Esophagus muscularis mucosa (tissue), 4 donors: ENCODE data around the gene XPNPEP2. TPM values are rescaled to one million over a fixed set of nuclear protein-coding genes. Genes with fewer than 3 reads are reported as not detected.
A peak's percentile ranks its signal among the peaks of the same experiment; 100 is the strongest.

ENCODE experiments used
- DNase-seq: peaks from one replicate; pipeline ENCODE4 v3.0.0-alpha.2; 2017; ENCODE audit errors: extremely low spot score
- H3K27ac ChIP-seq, 4 donors: fragments of 200-600 bp; sonication (generic); replicated peaks in 1 of 4; 1 replicate in 3 of 4; 2 replicates in 1 of 4; pipeline ENCODE4 v1.5.1; 2016 to 2019; ENCODE audit warnings: mild to moderate bottlenecking in 1 of 4
- H3K27me3 ChIP-seq, 4 donors: fragments of 200-600 bp; sonication (generic); one replicate each; pipeline versions ENCODE4 v1.5.1 to v1.6.0; 2016 to 2019
- H3K36me3 ChIP-seq, 4 donors: fragments of 200-600 bp; sonication (generic); one replicate each; pipeline ENCODE4 v1.5.1; 2016 to 2019
- H3K4me1 ChIP-seq, 4 donors: fragments of 200-600 bp; sonication (generic); one replicate each; pipeline ENCODE4 v1.5.1; 2016 to 2019
- H3K4me3 ChIP-seq, 4 donors: fragments of 200-600 bp; sonication (generic); 1 replicate in 2 of 4; 2 replicates in 2 of 4; pipeline ENCODE4 v1.5.1; 2016 to 2019; ENCODE audit warnings: mild to moderate bottlenecking in 4 of 4, moderate library complexity in 1 of 4
- H3K9me3 ChIP-seq, 4 donors: fragments of 200-600 bp; sonication (generic); 1 replicate in 3 of 4; 2 replicates in 1 of 4; pipeline ENCODE4 v1.5.1; 2016 to 2019
- CTCF ChIP-seq, 3 experiments: fragments of 200-600 bp in 2 of 3; fragments of 450-650 bp in 1 of 3; sonication (generic) in 2 of 3; IDR thresholded peaks; one replicate each; pipeline ENCODE4 v1.5.1; 2017 to 2019; ENCODE audit warnings: antibody characterized with exemption in 3 of 3, mild to moderate bottlenecking in 2 of 3, moderate library complexity in 1 of 3
- EP300 ChIP-seq: sonication (generic); formaldehyde crosslinking; IDR thresholded peaks from one replicate; pipeline ENCODE4 v1.6.1; 2017; ENCODE audit warnings: antibody characterized with exemption
- POLR2A ChIP-seq: fragments of 450-650 bp; IDR thresholded peaks from one replicate; pipeline ENCODE4 v1.6.1; 2017; ENCODE audit warnings: antibody characterized with exemption, moderate library complexity, mild to moderate bottlenecking, low read depth
- POLR2AphosphoS5 ChIP-seq, 2 donors: sonication (generic); formaldehyde crosslinking; IDR thresholded peaks; one replicate each; pipeline ENCODE4 v1.6.1; 2017; ENCODE audit warnings: antibody characterized with exemption in 2 of 2
- WGBS: methylation state at CpG from one replicate; pipeline ENCODE4 v1.1.5; 2018; 5-methylcytosine and 5-hydroxymethylcytosine counted together
- intact Hi-C: fragments of 100-400 bp; cut with DNase I; formaldehyde crosslinking; loops from one replicate; pipeline ENCODE4 v1.15.1; 2023
- total RNA-seq, 4 donors: library from RNA; depleted of rRNA; stranded (reverse); fragments of >200 nt; gene quantifications; one replicate each; pipeline versions ENCODE4 v1.1.0 to v1.2.1, GENCODE V29; 2016

The XPNPEP2 gene
- total RNA-seq, 4 donors from 2014 or later = 3.3 to 14.4 (median 5.0) TPM

- intact Hi-C loops = no loop called here
- H3K36me3 ChIP-seq = no peaks in the 10 kb centered on the region
- WGBS = 78% methylated on average over 7 of the region's 7 CpGs
- no peaks in the 10 kb centered on the region for H3K9me3 ChIP-seq
- no peak for DNase-seq
- no peaks in the 10 kb centered on the region for H3K27me3 ChIP-seq
- TF ChIP-seq POLR2AphosphoS5 (IDR thresholded peaks at IDR 0.05) (no peak), EP300 (no peak), CTCF (IDR thresholded peaks at IDR 0.05) (no peak), POLR2A (no peak)
- no peaks in the 10 kb centered on the region for H3K4me1 ChIP-seq
- no peak overlapping the region for H3K27ac ChIP-seq
- H3K4me3 ChIP-seq = no peak overlapping the region
Observed at GRCh38 chrX:129746557-129747470, 8.0 kb downstream of the XPNPEP2 start.

GRCh38 chrX:129747533-129747932 is 8.8 kb downstream of the XPNPEP2 start:
- Histone ChIP-seq H3K27me3 (no peaks in the 10 kb centered on the region), H3K27ac (no peak overlapping the region), H3K9me3 (no peaks in the 10 kb centered on the region), H3K4me3 (no peak overlapping the region), H3K36me3 (no peaks in the 10 kb centered on the region), H3K4me1 (no peaks in the 10 kb centered on the region)
- 79% methylated on average over 3 of the region's 4 CpGs for WGBS
- TF ChIP-seq CTCF (IDR thresholded peaks at IDR 0.05) = no peak
- TF ChIP-seq POLR2A = no peak
- TF ChIP-seq POLR2AphosphoS5 (IDR thresholded peaks at IDR 0.05) = no peak
- no peak for TF ChIP-seq EP300
- intact Hi-C loops = no loop called here
- no peak for DNase-seq

DNA sequence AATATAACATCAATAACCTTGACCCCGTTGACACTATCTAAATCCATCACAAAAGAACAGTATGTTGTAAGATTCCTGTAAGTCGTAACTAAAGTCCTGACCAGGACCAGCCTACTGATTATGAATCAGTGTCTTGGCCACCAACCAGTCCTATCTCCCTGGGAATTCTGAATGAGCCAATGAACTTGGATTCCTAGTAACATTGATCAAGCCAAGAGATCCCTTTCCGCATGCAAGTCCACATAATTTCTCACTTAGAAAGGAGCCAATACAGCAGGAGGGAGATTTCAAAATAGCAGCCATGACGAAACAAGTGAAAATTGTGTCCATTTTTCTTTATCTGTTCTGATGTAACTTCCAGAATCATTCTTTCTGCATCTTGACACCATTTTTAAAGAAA is 9.5 kb downstream of the XPNPEP2 start:
- intact Hi-C loops = no loop called here
- Histone ChIP-seq H3K9me3 (no peaks in the 10 kb centered on the region), H3K27ac (peak overlapping the region in 1 of 4 donors; percentile 27), H3K36me3 (no peaks in the 10 kb centered on the region), H3K27me3 (no peaks in the 10 kb centered on the region), H3K4me1 (no peaks in the 10 kb centered on the region), H3K4me3 (no peak overlapping the region)
- WGBS = 69% methylated on average over 4 of the region's 4 CpGs
- TF ChIP-seq POLR2AphosphoS5 (IDR thresholded peaks at IDR 0.05) (peak in 1 of 2 donors; percentile 34), EP300 (no peak), POLR2A (no peak), CTCF (IDR thresholded peaks at IDR 0.05) (no peak)
- DNase-seq = no peak

DNA sequence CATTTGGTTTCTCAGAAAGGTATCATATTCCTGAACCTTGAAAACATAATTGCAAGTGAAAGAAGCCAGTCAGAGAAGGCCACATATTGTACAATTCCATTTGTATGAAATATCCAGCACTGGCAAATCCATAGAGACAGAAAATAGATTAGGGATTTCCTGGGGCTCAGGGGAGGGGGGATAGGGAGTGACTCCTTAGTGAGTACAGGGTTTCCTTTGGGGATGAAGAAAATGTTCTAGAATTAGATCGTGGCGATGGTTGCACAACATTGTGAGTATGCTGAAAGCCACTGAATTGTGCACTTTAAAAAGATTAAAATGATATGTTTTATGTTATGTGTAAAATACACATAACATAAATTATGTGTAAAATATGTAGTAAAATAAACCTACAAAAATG is 10.3 kb downstream of the XPNPEP2 start:
- H3K4me1 ChIP-seq = no peaks in the 10 kb centered on the region
- H3K36me3 ChIP-seq = no peaks in the 10 kb centered on the region
- H3K9me3 ChIP-seq = no peaks in the 10 kb centered on the region
- DNase-seq = no peak
- peak overlapping the region in 2 of 4 donors; percentile 18 to 27 for H3K27ac ChIP-seq
- 67% methylated on average over 2 of the region's 2 CpGs for WGBS
- no peaks in the 10 kb centered on the region for H3K27me3 ChIP-seq
- H3K4me3 ChIP-seq = no peak overlapping the region
- intact Hi-C loops = no loop called here
- no peak for TF ChIP-seq POLR2A
- no peak for TF ChIP-seq EP300
- TF ChIP-seq CTCF (IDR thresholded peaks at IDR 0.05) = no peak
- TF ChIP-seq POLR2AphosphoS5 (IDR thresholded peaks at IDR 0.05) = no peak
